IgD-negative memory B cell (primary cell): ENCODE data around the gene KIAA0586. TPM values are rescaled to one million over a fixed set of nuclear protein-coding genes. Genes with fewer than 3 reads are reported as not detected.
"Not testable (repeated sequence)": the region's sequence is repeated elsewhere in the genome, so short reads cannot be mapped to it uniquely, and the experiment has no call there.

Experiments used
- H3K27ac Mint-ChIP-seq, 3 donors: one replicate each; pipeline ENCODE4 v1.8.0; 2020 to 2022; ENCODE audit warnings: mild to moderate bottlenecking in 3 of 3, mixed read lengths in 3 of 3, moderate library complexity in 1 of 3
- H3K27me3 Mint-ChIP-seq: one replicate; pipeline ENCODE4 v1.8.0; 2021; ENCODE audit warnings: mixed read lengths
- H3K36me3 Mint-ChIP-seq: one replicate; pipeline ENCODE4 v1.8.0; 2020; ENCODE audit warnings: mild to moderate bottlenecking, mixed read lengths
- H3K4me1 Mint-ChIP-seq, 3 donors: one replicate each; pipeline ENCODE4 v1.8.0; 2020 to 2022; ENCODE audit warnings: mixed read lengths in 3 of 3, mild to moderate bottlenecking in 1 of 3
- H3K4me3 Mint-ChIP-seq, 4 donors: one replicate each; pipeline ENCODE4 v1.8.0; 2020 to 2022; ENCODE audit warnings: mild to moderate bottlenecking in 4 of 4, mixed read lengths in 4 of 4, moderate library complexity in 3 of 4
- H3K9me3 Mint-ChIP-seq, 3 donors: one replicate each; pipeline ENCODE4 v1.8.0; 2020 to 2021; ENCODE audit warnings: mixed read lengths in 3 of 3, mild to moderate bottlenecking in 1 of 3
- polyA plus RNA-seq: library from polyadenylated mRNA; unstranded; fragments of 300-500 nt; fragmentation: Illumina TruSeq; gene quantifications from one replicate; pipeline ENCODE4 v1.2.3, GENCODE V29; 2021

KIAA0586 gene
- polyA plus RNA-seq, result 17.5 TPM

DNA sequence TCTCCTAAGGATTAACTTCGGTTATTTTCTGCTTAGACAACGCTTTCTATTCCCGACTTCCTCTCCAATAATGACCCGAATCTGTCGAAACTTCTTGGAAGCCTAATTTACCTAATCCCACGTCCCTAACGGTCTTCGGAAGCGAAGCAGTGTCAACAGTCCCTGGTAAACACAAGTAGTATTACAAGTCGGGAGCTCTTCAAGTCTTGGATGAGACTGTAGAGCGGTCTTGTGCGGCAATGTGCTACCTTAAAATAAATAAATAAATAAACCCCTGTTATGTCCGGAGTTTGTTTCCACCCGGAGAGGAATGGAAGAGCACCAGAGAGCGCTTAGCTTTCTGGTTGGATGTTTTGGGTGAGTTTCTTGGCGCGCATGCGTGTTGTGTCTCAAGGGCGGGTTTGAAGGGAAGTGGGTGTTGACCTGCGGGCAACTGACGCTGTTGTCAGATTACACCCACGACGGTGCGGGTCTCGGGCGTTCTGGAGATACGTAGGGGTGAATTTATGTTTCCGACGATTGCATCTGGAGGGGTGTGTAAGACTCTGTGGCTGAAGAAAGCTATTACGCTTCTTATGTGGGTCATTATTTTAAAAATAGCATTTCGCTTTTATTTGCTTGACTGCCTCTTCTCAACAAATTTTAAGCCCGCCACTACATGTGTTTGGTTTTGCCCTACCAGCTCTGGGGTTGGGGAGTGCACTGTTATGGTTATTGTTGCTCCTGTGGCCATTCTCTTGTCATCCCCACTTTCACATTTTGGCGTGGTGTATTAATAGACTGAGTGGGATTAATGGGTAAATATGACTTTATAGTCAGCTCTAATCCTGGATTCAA lies at the start of gene KIAA0586, which contains the start of gene TIMM9:
KIAA0586 (plus strand) TSS at position 439 of the 837 bp plus-strand sequence. CDS start 546 bp downstream, outside the sequence.
TIMM9 (minus strand) TSS at position 251 of the 837 bp plus-strand sequence. CDS start 15,586 bp downstream, outside the sequence.
- peaks cover 25 to 32% (median 29%) of the 10 kb centered on the region in 3 donors for H3K4me1 Mint-ChIP-seq
- peaks cover 2% of the 10 kb centered on the region for H3K36me3 Mint-ChIP-seq
- H3K27ac Mint-ChIP-seq, result peak within 1 kb of the TSS; percentile 87 to 100 (median 99)
- H3K4me3 Mint-ChIP-seq, result peak within 1 kb of the TSS; percentile 82 to 99 (median 94)
- H3K9me3 Mint-ChIP-seq, result no peaks in the 10 kb centered on the region
- H3K27me3 Mint-ChIP-seq, result peaks cover 2% of the 10 kb centered on the region

DNA sequence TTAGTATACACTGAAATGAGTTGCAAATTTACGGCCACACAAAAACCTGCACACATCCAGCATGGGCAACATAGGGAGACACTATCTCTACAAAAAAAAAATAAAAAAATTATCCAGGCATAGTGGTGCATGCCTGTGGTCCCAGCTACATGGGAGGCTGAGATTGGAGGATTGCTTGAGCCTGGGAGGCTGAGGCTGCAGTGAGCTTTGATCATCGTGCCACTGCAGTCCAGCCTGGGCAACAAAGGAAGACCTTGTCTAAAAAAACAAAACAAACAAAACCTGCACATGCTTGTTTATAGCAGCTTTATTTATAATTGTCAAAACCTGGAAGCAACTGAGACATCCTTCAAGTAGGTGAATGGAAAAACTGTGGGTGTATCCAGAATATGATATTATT lies 36.7 kb upstream of the KIAA0586 start:
- peaks cover 0 to 4% (median 0%) of the 10 kb centered on the region in 3 donors for H3K9me3 Mint-ChIP-seq
- peaks cover 0 to 4% (median 0%) of the 10 kb centered on the region in 3 donors for H3K4me1 Mint-ChIP-seq
- no peak overlapping the region for H3K27ac Mint-ChIP-seq
- no peaks in the 10 kb centered on the region for H3K36me3 Mint-ChIP-seq
- no peak overlapping the region for H3K4me3 Mint-ChIP-seq
- no peaks in the 10 kb centered on the region for H3K27me3 Mint-ChIP-seq

DNA sequence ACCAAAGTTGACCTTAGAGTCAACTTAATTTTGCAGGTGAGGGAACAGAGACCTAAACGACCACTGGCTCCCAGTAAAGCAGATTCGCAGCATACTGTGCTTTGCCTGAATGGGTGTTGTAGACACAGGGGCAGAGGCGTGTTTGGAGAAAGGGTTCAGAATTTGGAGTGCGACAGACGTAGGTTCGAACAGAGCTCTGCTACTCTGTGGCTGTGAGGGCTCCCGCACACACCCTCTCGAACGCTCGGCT lies 32.0 kb upstream of the KIAA0586 start:
- H3K27ac Mint-ChIP-seq, result peak overlapping the region; percentile 13 to 82 (median 67)
- no peaks in the 10 kb centered on the region for H3K27me3 Mint-ChIP-seq
- H3K9me3 Mint-ChIP-seq, result no peaks in the 10 kb centered on the region
- H3K4me1 Mint-ChIP-seq, result peaks cover 5 to 10% (median 5%) of the 10 kb centered on the region in 3 donors
- H3K36me3 Mint-ChIP-seq, result no peaks in the 10 kb centered on the region
- peak overlapping the region; percentile 75 to 92 (median 86) for H3K4me3 Mint-ChIP-seq

DNA sequence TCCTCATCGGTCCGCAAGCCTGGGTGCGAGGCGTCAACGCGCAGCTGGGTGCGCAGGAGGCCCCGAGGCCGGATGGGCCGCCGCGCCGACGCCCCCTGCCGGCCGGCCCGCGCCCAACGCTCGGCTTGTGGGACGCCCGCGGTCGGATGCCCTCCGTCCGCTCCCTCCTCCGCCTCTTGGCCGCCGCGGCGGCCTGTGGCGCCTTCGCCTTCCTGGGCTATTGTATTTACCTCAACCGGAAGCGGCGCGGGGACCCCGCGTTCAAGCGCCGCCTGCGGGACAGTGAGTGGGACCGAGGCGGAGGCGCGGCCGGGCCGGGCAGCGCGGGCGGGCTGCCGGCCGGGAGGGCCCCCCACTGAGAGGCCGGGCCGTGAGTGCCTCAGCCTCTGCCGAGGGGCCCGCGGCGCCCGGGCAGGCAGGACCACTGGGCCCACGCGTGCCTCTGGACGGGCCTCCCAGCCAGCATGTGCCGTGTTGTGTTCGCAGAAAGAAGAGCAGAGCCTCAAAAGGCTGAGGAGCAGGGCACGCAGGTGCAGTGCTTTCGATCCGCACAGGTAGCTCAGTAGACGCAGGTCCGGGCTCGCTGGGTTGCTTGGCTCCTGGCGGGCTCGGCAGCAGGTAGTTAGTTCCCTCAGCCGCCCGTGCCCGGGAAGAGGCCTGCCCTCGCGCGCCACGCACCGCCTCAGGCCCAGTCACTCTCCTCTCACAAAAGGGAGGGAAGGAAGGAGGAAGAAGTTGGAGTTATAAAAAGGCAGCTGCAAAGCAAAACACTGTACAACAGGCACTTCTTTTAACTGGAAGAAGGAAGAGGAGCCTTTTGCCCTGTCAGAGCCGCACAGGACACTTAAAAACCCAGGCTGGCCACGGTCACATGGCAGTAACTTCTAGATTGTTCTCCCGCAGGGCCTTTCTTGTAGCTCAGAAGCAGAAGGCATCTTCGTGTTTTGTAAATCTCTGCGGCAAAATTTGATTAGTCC lies 31.4 kb upstream of the KIAA0586 start, which contains the start of gene TOMM20L:
TOMM20L (plus strand) TSS at position 119 of the 977 bp plus-strand sequence; CDS start at position 147, 28 bp downstream.
- H3K4me1 Mint-ChIP-seq, result peaks cover 5 to 10% (median 5%) of the 10 kb centered on the region in 3 donors
- H3K36me3 Mint-ChIP-seq, result no peaks in the 10 kb centered on the region
- H3K9me3 Mint-ChIP-seq, result no peaks in the 10 kb centered on the region
- H3K27me3 Mint-ChIP-seq, result no peaks in the 10 kb centered on the region
- peak within 1 kb of the TSS; percentile 67 to 89 (median 82) for H3K27ac Mint-ChIP-seq
- peak within 1 kb of the TSS; percentile 85 to 94 (median 91) for H3K4me3 Mint-ChIP-seq

DNA sequence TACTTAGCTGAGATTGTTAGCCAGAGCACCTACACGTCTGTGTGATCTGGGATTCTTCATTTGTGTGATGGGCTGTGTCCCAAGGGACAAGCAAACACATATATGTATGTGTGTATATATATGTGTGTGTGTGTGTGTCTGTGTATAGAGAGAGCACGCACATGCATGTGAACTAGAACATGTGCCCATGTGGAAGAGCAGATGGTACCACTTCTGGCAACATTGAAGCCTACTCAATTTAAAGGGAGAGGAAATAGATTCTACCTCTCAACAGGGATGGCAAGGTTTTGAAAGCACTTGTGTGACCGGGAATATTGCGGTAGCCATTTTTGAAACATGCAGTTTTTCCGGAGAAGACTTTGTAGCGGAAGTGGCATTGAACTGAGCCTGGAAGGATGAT lies 30.4 kb upstream of the KIAA0586 start:
- no peaks in the 10 kb centered on the region for H3K27me3 Mint-ChIP-seq
- H3K36me3 Mint-ChIP-seq, result no peaks in the 10 kb centered on the region
- H3K4me3 Mint-ChIP-seq, result peak overlapping the region in 3 of 4 donors; percentile 84 to 94 (median 89)
- H3K27ac Mint-ChIP-seq, result peak overlapping the region in 1 of 3 donors; percentile 89
- H3K9me3 Mint-ChIP-seq, result no peaks in the 10 kb centered on the region
- H3K4me1 Mint-ChIP-seq, result peaks cover 5 to 10% (median 5%) of the 10 kb centered on the region in 3 donors

DNA sequence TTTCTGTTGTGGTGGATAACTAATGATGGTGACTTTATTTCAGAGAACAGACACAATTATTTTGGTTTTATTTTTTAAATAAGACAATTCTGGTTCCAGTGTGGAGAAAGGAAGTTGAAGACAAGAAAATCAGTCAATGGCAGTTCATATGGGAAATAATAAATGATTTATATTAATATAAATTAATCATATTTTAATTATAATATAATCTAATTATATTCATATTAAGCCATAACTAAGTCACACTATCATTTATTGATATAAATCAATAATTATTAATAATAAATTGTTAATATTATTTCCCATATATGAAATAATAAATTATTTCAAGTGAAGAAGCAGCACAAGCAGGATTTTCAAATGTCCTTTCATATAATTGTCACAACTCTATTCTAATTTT lies 29.0 kb upstream of the KIAA0586 start:
- Mint-ChIP-seq H3K36me3 (no peaks in the 10 kb centered on the region), H3K27ac (no peak overlapping the region), H3K27me3 (no peaks in the 10 kb centered on the region), H3K4me3 (peak overlapping the region in 1 of 4 donors; percentile 68), H3K9me3 (no peaks in the 10 kb centered on the region), H3K4me1 (peaks cover 5 to 10% (median 5%) of the 10 kb centered on the region in 3 donors)

DNA sequence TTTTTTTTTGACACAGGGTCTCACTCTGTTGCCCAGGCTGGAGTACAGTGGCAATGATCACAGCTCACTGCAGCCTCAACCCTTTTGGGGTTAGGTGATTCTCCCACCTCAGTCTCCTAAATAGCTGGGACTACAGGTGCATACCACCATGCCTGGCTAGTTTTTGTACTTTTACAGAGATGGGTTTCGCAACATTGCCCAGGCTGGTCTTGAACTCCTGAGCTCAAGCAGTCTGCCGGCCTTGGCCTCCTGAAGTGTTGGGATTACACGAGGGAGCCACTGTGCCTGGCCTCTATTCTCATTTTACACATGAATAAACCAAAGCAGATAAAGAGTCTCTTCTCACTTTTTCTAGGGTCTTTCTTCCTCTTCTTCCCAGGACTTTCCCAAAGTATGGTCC lies 28.6 kb upstream of the KIAA0586 start:
- H3K27me3 Mint-ChIP-seq, result no peaks in the 10 kb centered on the region

DNA sequence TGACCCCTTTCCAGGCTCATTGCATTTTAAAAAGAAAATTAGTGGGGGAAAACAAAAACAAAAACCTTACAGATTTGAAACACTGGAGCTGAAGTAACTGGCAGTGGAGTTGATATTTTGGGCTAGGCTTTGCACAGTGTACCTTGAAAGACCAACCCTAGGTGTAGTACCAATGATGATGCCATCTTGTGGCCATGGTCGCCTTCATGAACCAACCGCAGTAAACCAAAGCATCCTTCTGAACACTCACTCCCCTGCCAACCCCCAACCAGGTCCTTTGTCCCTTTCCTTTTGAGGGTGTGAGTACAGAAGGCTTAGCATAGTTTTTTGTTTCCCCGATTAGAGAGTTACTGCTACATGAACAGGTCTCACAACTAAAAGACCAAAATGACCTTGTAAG lies 25.9 kb upstream of the KIAA0586 start:
- Mint-ChIP-seq H3K27me3 (no peaks in the 10 kb centered on the region), H3K9me3 (no peaks in the 10 kb centered on the region), H3K4me1 (peaks cover 0 to 6% (median 2%) of the 10 kb centered on the region in 3 donors), H3K27ac (no peak overlapping the region), H3K36me3 (no peaks in the 10 kb centered on the region), H3K4me3 (no peak overlapping the region)

More for the DNA sequence above, 28.6 kb upstream of the KIAA0586 start:
- H3K9me3 Mint-ChIP-seq, result no peaks in the 10 kb centered on the region
- peaks cover 5 to 10% (median 5%) of the 10 kb centered on the region in 3 donors for H3K4me1 Mint-ChIP-seq
- no peaks in the 10 kb centered on the region for H3K36me3 Mint-ChIP-seq
- no peak overlapping the region for H3K4me3 Mint-ChIP-seq
- H3K27ac Mint-ChIP-seq, result no peak overlapping the region

DNA sequence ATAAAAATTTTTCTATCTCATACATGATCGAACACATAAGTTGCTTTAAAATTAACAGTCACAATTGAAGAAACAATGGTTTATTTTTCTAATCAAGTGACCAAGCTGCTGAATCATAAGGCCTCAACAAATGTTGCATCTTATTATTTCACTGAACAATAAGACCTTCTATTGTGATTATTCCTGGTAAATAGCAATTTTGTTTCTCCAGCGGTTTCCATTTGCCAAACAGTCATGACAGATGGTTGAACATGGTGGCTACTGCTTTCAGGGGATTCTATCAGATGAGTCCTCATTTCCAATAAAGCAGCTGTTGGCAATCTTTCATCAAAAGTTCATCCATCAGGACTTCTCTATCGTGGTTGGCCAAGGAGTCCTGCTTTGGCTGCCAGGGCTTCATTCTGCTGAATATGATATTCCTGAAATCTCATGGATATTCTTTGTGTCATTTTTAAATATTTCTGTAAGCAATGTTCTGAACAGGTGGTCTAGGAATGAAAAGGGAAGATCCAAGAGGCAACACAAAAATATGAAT lies 18.8 kb upstream of the KIAA0586 start:
- Mint-ChIP-seq H3K4me3 (no peak overlapping the region), H3K36me3 (peaks cover 2% of the 10 kb centered on the region), H3K27me3 (no peaks in the 10 kb centered on the region), H3K27ac (no peak overlapping the region), H3K9me3 (no peaks in the 10 kb centered on the region), H3K4me1 (peaks cover 0 to 1% (median 0%) of the 10 kb centered on the region in 3 donors)

DNA sequence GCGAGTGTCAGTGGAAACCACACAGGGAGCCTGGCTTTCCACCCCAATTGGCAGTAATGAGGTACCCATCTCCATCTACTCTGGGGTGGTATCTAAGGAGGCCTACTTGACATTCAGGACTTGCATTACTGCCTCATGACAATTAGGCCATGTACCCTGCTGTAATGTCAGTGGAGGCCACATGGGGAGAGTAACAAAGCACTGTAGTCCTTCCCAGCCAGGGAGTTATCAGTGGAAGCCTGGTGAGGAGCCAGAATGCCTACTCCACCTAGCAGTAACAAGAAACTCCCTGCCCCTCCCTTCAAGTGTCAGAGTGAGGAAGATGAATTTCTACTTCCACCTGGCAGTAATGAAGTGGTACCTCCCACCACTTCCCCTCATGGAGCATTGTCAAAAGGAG lies 12.7 kb upstream of the KIAA0586 start:
- no peak overlapping the region for H3K4me3 Mint-ChIP-seq
- H3K27me3 Mint-ChIP-seq, result no peaks in the 10 kb centered on the region
- H3K36me3 Mint-ChIP-seq, result peaks cover 11% of the 10 kb centered on the region
- no peaks in the 10 kb centered on the region for H3K9me3 Mint-ChIP-seq
- peaks cover 11 to 19% (median 13%) of the 10 kb centered on the region in 3 donors for H3K4me1 Mint-ChIP-seq
- no peak overlapping the region for H3K27ac Mint-ChIP-seq

DNA sequence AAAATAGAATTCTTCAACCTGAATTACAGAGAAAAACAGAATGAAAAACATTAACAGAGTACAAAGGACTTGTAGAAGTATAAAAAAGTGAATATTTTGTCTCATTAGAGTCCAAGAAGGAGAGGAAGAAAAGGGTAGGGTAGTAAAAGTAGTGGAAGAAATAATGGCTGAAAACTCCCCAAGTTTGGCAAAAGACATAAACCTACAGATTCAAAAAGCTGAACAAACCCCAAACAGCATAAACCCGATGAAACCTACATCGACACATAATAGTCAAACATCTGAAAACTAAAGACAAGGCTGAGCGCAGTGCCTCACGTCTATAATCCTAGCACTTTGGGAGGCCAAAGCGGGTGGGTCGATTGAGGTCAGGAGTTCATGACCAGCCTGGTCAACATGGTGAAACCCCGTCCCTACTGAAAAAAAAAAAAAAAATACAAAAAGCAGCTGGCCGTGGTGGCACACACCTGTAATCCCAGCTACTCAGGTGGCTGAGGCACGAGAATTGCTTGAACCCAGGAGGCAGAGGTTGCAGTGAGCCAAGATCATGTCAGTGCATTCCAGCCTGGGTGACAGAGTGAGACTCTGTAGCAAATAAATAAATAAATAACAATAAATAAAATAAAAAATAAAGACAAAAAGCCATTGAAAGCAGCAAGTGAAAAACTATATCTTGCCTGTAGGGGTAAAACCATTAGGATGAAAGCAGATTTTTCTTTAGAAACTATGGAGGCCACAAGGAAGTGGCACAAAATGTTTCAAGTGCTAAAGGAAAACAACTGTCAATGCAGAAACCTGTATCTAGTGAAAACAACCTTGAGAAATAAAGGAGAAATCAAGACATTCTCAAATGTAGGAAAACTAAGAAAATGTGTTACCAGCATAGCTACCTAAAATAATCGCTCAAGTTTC lies 11.6 kb upstream of the KIAA0586 start:
- Mint-ChIP-seq H3K9me3 (no peaks in the 10 kb centered on the region), H3K27ac (no peak overlapping the region), H3K4me1 (peaks cover 14 to 19% (median 17%) of the 10 kb centered on the region in 3 donors), H3K27me3 (no peaks in the 10 kb centered on the region), H3K4me3 (no peak overlapping the region), H3K36me3 (peaks cover 11% of the 10 kb centered on the region)

DNA sequence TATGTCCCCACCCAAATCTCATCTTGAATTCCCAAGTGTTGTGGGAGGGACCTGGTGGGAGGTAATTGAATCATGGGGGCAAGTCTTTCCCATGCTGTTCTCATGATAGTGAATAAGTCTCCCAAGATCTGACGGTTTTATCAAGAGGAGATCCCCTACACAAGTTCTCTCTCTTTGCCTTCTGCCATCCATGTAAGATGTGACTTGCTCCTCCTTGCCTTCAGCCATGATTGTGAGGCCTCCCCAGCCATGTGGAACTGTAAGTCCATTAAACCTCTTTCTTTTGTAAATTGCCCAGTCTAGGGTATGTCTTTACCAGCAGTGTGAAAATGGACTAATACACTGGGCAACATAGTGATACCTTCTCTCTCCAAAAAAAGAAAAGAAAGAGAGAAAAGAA lies 10.6 kb upstream of the KIAA0586 start:
- H3K27ac Mint-ChIP-seq, H3K9me3 Mint-ChIP-seq, H3K27me3 Mint-ChIP-seq: not testable (repeated sequence)
- peak overlapping the region in 1 of 4 donors; percentile 54 for H3K4me3 Mint-ChIP-seq
- H3K36me3 Mint-ChIP-seq, result peaks cover 13% of the 10 kb centered on the region
- peaks cover 15 to 19% (median 17%) of the 10 kb centered on the region in 3 donors for H3K4me1 Mint-ChIP-seq

DNA sequence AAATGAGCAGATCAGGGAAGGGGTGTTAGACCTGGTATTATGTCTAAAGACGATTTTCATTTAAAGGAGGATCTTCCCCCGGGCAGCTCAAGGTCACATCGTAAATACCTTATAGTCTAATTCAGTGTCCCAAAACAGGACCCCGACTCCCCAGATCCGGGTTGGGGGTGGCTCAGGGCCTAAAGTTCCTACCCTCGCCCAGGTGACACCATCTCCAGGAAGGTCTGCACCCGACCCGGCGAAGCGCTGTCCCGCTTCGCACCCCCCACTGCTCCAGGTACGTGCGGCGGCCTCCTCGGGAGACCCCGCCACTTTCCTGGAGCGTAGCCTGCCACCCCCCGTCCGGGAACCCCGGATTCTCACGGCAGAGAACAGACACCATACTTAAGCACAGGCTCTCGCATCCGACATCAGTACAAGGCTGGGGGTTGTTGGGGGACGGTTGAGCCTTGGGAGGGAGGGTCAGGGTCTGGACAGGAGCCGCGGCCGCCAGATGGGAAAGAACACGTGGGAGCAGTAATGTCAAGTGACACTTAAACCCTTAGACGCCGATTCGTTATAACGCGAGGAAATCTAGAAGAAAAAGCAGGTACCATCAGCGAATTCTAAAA lies 744 bp upstream of the KIAA0586 start:
- Mint-ChIP-seq H3K36me3 (peaks cover 2% of the 10 kb centered on the region), H3K9me3 (no peaks in the 10 kb centered on the region), H3K4me1 (peaks cover 25 to 29% (median 29%) of the 10 kb centered on the region in 3 donors)

More for the DNA sequence above, 744 bp upstream of the KIAA0586 start:
- peak overlapping the region; percentile 82 to 99 (median 94) for H3K4me3 Mint-ChIP-seq
- peak overlapping the region; percentile 87 to 100 (median 99) for H3K27ac Mint-ChIP-seq
- H3K27me3 Mint-ChIP-seq, result peaks cover 2% of the 10 kb centered on the region
